ENCODE measurements around the gene NEK4.
A peak's percentile ranks its signal among the peaks of the same experiment; 100 is the strongest.

The NEK4 gene

GRCh38 chr3:52801839-52802238 lies 31.1 kb upstream of the NEK4 start:
- Histone ChIP-seq H3K27me3 (ENCODE audit: low read depth, low read length) (no peaks in the 10 kb centered on the region), H3K4me2 (ENCODE audit: low read length) (no peak overlapping the region), H2AFZ (ENCODE audit: low read depth, low read length) (no peak overlapping the region), H3K79me2 (ENCODE audit: low read length) (no peaks in the 10 kb centered on the region), H3K4me3 (ENCODE audit: low read length) (no peak overlapping the region), H3K9ac (ENCODE audit: low read length) (no peak overlapping the region), H3K4me1 (ENCODE audit: low read length) (no peaks in the 10 kb centered on the region), H4K20me1 (ENCODE audit: insufficient read depth, low read length) (no peaks in the 10 kb centered on the region), H3K27ac (ENCODE audit: low read length) (no peak overlapping the region), H3K9me3 (ENCODE audit: insufficient read depth, low read length) (no peaks in the 10 kb centered on the region), H3K36me3 (replicated peaks; ENCODE audit: low read depth, low read length) (no peaks in the 10 kb centered on the region)
- TF ChIP-seq CTCF (IDR thresholded peaks at IDR 0.05; ENCODE audit: low read depth, low read length) (no peak), EZH2phosphoT487 (IDR thresholded peaks at IDR 0.05; ENCODE audit: low read depth) (no peak)

- Histone ChIP-seq H3K4me2 (ENCODE audit: low read length) (no peak overlapping the region), H3K79me2 (ENCODE audit: low read length) (no peaks in the 10 kb centered on the region), H3K4me1 (ENCODE audit: low read length) (no peaks in the 10 kb centered on the region), H4K20me1 (ENCODE audit: insufficient read depth, low read length) (no peaks in the 10 kb centered on the region), H3K9ac (ENCODE audit: low read length) (no peak overlapping the region), H2AFZ (ENCODE audit: low read depth, low read length) (no peak overlapping the region), H3K4me3 (ENCODE audit: low read length) (no peak overlapping the region), H3K27me3 (ENCODE audit: low read depth, low read length) (no peaks in the 10 kb centered on the region), H3K36me3 (replicated peaks; ENCODE audit: low read depth, low read length) (no peaks in the 10 kb centered on the region), H3K27ac (ENCODE audit: low read length) (no peak overlapping the region), H3K9me3 (ENCODE audit: insufficient read depth, low read length) (no peaks in the 10 kb centered on the region)
- TF ChIP-seq CTCF (IDR thresholded peaks at IDR 0.05; ENCODE audit: low read depth, low read length) (no peak), EZH2phosphoT487 (IDR thresholded peaks at IDR 0.05; ENCODE audit: low read depth) (no peak)
These were observed 29.3 kb upstream of the NEK4 start for GRCh38 chr3:52800079-52800478.

GRCh38 chr3:52798978-52799476 lies 28.3 kb upstream of the NEK4 start:
- no peaks in the 10 kb centered on the region for H3K27me3 ChIP-seq (ENCODE audit: low read depth, low read length)
- peak overlapping the region; percentile 21 for H3K4me2 ChIP-seq (ENCODE audit: low read length)
- H3K9me3 ChIP-seq (ENCODE audit: insufficient read depth, low read length), result no peaks in the 10 kb centered on the region
- peak overlapping the region; percentile 23 for H2AFZ ChIP-seq (ENCODE audit: low read depth, low read length)
- H4K20me1 ChIP-seq (ENCODE audit: insufficient read depth, low read length), result no peaks in the 10 kb centered on the region
- peak; percentile 79 for TF ChIP-seq CTCF (IDR thresholded peaks at IDR 0.05; ENCODE audit: low read depth, low read length)
- no peak for TF ChIP-seq EZH2phosphoT487 (IDR thresholded peaks at IDR 0.05; ENCODE audit: low read depth)
- H3K4me1 ChIP-seq (ENCODE audit: low read length), result no peaks in the 10 kb centered on the region
- no peaks in the 10 kb centered on the region for H3K36me3 ChIP-seq (replicated peaks; ENCODE audit: low read depth, low read length)
- no peaks in the 10 kb centered on the region for H3K79me2 ChIP-seq (ENCODE audit: low read length)
- H3K4me3 ChIP-seq (ENCODE audit: low read length), result no peak overlapping the region
- H3K9ac ChIP-seq (ENCODE audit: low read length), result no peak overlapping the region
- no peak overlapping the region for H3K27ac ChIP-seq (ENCODE audit: low read length)

- Histone ChIP-seq H4K20me1 (ENCODE audit: insufficient read depth, low read length) (no peaks in the 10 kb centered on the region), H3K4me1 (ENCODE audit: low read length) (no peaks in the 10 kb centered on the region), H3K4me3 (ENCODE audit: low read length) (no peak overlapping the region), H3K36me3 (replicated peaks; ENCODE audit: low read depth, low read length) (no peaks in the 10 kb centered on the region), H3K9ac (ENCODE audit: low read length) (no peak overlapping the region), H3K79me2 (ENCODE audit: low read length) (no peaks in the 10 kb centered on the region), H3K4me2 (ENCODE audit: low read length) (peak overlapping the region; percentile 21), H3K27ac (ENCODE audit: low read length) (no peak overlapping the region), H3K9me3 (ENCODE audit: insufficient read depth, low read length) (no peaks in the 10 kb centered on the region), H2AFZ (ENCODE audit: low read depth, low read length) (peak overlapping the region; percentile 23), H3K27me3 (ENCODE audit: low read depth, low read length) (no peaks in the 10 kb centered on the region)
- TF ChIP-seq CTCF (IDR thresholded peaks at IDR 0.05; ENCODE audit: low read depth, low read length), result no peak
- TF ChIP-seq EZH2phosphoT487 (IDR thresholded peaks at IDR 0.05; ENCODE audit: low read depth), result no peak
These were observed 27.7 kb upstream of the NEK4 start for GRCh38 chr3:52798376-52798977.
